H4 (cell line): Measurements from ENCODE around the gene NFIA. TPM values are rescaled to one million over a fixed set of nuclear protein-coding genes. Genes with fewer than 3 reads are reported as not detected.
"Not testable (repeated sequence)": the region's sequence is repeated elsewhere in the genome, so short reads cannot be mapped to it uniquely, and the experiment has no call there.

Experiments
- DNase-seq: peaks from one replicate; pipeline ENCODE4 v3.0.0-alpha.2; 2015; ENCODE audit warnings: low spot score
- total RNA-seq: library from RNA; depleted of rRNA; stranded (reverse); fragments of >200 nt; shearing (Covaris generic); gene quantifications from 2 replicates; pipeline ENCODE4 v1.2.3, GENCODE V29; 2014

The NFIA gene
- total RNA-seq, 1 experiment from 2014 or later, result 7.4 TPM

DNA sequence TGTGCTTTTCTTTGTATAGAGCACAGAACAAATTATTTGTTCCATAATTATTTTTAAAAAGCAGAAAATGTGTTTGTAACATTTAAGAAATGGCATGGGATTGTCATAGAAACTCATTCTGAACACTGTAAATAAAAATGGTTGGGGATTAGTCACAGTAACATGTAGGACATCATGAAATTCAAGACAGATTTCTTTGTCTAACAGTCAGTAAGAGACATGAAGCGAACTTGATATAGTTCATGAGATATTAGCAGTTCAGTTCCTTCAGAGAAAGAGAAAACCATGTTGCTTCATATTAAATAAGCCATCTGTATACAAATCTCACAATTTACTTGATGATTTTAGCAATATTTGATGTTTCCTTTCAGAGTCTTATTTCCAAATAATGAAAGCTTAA lies 19.7 kb downstream of the NFIA start:
- DNase-seq, result no peak

DNA sequence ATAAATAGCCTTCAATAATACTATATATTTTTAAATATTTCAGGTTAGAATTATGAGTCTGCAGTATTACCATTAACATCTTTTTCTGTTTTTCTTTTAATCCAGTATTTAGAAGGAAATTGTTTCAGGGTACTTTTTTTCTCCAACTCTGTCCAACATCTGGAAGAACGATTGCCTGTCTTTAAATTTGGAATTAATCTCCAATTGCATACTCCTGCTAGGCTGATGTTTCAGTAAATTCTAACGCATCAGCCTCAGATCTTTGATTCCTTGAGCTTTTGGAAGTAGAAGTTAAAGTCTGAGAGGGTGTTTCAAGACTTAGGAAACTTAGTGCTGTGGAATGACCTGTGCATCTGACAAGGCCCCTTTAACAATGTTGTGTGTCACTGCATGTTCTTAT lies 20.3 kb downstream of the NFIA start:
- DNase-seq, result no peak

DNA sequence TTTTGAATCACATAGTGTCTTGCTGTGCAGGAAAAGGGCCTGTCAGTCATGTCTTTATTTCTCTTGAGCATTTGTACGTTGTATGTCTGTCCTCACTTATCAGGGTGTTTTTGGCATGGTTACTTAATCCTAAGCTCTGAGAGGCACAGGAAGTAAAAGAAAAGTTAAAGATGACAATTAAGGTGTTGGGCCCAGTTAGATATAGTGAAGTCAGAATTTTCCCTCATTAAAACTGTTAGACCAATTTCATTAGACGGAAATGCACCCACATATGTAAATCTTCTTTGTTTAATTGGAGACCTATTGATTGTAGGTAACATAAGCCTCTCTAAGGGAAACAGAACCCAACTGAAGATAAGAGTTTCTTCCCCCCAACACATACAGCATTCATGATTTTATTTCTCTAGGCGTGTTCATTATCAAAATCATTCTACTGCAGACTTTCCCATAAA lies 21.9 kb downstream of the NFIA start:
- no peak for DNase-seq

DNA sequence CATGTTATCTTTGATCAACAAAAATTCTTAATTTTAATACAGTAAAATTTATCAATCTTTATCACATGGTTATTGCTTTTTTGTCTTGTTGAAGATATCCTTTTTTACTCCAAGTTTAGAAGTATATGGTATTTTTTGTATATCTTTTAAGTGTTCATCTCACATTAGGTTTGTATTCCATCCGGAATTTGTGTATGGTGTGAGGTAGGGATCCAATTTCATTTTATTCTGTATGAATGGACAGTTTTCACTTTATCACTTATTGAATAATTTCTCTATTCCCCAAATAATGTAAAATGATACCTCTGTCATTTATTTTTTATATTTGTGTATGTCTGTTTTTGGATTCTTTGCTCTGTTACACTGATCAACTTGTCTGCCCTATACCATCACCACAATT lies 25.3 kb downstream of the NFIA start:
- DNase-seq, result no peak

DNA sequence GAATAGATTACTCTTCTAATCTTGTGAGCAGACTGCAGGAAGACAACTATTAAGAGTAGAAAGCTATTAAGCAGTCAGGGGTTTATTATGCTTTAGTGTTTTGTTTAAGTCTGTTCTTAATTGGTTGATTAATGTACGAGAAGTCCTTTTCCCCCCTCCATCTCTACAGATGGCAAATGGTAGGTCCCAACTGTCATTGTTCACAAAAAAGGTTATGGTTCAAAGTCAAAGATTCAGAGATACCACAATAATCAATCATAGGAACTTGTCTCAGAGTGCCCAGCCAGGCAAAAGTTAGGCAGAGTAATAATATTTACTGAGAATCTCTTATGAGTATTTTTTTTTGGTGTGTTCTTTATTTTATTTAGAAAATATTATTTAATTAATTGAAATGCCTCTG lies 26.8 kb downstream of the NFIA start:
- no peak for DNase-seq

DNA sequence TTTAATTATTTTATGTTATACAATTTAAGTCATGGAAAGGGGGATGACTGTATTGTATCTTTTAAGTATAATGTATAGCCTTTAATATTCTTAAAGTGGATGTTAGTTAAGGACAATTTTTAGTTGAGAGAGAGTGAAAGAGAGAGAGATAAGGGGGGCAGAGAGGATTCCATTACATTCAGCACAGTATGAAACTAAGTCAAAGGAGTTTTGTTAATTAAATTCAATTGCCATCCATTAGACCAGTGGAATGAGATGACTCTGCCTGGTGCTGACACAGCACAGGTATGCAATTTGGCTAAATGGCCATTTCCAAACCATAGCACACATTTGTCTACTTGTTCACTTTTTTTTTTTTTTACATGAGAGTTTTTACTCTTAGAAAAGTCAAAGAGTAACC lies 27.5 kb downstream of the NFIA start:
- DNase-seq, result no peak

DNA sequence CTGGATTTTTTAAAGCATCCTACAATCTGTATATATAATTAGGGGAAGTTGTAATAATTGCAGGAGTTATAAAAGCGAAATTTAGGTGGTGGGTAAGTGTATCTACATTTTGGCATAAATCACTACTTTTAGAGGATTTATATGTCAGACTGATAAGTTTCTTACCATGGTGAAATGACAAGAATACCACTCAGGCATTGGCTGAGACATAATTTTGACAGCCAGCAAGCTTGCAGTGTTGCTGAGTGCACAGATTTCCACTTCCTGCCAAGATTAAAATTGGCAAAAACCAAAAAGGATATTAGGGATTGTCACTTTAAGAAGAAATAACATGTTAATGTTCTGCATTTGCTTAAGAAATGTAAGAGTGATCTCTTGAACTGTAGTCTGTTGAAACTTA lies 28.2 kb downstream of the NFIA start:
- DNase-seq, result no peak

DNA sequence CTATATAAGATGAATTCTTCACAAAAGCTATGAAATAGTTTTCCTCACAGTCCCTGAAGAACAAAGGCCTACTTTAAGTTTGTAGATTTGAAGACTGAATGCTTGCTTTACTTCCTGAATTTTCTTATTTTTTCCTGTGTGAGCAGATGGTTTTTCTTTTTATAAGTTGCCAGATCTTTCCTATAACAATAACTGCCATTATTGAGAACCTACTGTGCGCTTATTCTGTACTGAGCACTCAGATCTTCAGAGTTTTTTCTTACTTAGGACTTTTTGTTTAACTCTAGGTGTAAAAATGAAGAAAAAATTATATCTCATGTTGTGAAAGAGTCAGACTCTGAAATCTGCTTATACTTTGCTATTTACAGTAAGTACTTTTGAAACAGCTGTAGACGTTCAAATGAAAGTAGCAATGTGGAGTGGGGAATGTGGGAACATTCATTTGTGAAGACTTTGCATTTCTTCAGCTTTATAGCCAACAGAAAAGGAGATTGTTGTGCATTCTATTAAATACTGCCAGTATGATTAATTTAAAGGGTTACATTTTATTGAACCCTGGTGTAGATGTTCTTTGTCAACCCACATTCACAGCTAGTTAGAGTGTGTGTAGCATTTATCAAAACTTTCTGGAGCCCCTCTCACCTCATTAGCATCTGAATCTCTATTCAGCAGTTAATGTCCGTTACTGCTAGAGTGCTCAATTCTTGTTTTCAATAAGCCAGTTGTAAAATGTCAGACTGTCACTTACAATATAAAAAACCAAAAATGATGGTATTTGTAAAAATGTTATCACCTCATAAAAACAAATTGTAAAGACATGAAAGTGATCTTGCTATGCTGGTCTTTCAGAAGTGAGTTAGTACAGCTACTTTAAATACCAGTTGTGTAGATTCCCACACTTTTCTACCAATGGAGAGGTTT lies 29.0 kb downstream of the NFIA start:
- DNase-seq, result no peak

DNA sequence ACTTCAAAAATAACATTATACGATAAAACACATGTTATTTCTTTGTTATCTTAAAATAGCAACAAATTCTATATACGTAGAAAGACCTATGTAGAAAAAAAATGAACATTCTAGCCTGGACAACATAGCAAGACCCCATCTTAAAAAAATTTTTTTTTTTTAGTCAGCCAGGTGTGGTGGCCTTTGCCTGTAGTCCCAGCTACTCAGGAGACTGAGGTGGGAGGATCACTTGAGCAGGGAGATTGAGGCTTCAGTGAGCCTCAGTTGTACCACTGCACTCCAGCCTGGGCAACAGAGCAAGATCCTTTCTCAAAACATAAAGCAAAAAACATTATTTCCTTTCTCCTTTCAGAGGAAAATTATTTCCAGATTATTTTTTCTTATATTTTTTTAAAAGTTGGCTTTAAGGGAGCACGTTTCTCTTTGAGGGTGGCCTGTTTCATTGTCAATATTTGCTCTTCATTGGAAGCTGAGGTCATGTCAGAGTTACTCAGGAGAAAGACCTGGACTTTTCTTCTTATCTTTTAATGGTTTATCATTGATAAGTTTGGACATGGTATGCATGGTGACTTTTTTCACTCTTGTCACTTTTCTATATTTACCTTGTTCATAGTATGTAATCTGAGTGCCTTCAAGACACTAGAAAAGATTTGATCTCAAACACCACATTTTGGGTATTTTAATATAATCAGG lies 32.0 kb downstream of the NFIA start:
- DNase-seq, result no peak

DNA sequence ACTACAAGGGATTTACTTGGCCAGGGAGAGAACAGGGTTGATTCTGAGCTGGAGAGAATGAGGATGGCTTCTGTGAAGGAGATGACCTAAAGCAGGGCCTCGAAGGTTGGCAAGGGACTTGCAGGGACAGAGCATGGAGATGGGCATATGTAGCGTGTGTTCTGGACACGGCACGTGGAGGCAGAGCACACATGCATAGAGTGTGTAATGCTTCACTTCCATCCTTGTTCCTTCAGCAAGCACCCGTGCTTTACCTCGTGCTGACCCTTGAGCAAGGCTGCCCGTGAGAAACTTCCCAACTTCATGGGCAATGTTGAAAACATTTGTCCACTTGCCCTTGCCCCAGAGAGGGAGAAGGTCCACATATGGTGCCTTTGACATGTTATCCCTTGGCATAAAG lies 33.1 kb downstream of the NFIA start:
- DNase-seq, result no peak

DNA sequence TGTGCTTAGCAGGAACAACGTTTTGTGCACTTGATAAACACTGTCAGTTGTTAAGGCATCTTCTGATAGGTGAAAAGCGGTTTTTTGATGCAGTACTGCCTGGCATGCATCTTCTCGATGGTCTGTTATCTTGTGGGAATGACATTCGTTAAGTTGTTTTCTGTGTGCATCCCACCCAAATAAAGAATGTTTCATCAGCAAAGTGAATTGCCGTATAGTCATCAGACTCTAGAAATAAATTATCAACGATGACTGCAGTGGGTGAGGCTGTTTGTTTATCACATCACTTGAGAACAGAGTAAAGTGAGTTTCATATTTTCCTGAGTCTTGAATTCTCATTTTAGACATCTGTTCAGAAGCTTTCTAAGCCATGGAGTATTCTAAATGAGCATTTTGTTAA lies 34.1 kb downstream of the NFIA start:
- DNase-seq, result no peak

DNA sequence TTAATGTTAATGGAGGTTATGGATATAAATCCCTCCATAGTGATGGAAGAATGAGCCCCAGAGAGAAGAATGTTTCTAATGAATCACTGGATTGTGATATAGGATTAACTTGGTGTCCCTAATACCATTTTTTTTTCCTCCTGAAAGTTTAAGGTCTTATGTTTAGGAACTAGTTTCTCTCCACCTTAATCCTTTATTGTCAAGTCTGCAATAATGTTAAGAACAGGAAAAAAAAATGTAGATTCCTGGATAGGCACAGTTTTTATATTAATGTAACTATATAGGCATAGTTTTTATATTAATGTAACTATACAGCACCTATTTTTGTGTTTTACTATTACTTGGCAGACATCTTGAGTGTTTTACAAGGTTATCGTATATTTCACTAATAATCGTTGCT lies 34.9 kb downstream of the NFIA start:
- no peak for DNase-seq

DNA sequence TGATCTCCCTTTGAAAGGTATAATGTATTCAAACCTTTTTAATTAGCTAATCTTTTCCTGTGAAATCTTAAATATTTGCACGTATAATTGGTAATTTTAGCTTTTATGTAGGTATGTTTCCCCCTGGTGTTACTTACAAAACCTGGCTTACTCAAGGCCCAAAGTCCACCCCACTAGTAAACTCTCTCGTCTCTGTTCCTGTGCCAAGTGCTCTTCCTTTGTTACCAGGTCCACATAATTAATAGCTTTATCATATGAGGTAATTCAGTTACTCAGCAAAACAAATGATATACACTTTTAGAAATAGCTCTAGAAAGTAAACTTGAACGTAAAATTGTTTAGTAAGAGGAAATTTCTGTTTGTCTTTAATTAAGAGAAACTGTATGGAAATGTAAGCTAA lies 36.7 kb downstream of the NFIA start:
- no peak for DNase-seq

DNA sequence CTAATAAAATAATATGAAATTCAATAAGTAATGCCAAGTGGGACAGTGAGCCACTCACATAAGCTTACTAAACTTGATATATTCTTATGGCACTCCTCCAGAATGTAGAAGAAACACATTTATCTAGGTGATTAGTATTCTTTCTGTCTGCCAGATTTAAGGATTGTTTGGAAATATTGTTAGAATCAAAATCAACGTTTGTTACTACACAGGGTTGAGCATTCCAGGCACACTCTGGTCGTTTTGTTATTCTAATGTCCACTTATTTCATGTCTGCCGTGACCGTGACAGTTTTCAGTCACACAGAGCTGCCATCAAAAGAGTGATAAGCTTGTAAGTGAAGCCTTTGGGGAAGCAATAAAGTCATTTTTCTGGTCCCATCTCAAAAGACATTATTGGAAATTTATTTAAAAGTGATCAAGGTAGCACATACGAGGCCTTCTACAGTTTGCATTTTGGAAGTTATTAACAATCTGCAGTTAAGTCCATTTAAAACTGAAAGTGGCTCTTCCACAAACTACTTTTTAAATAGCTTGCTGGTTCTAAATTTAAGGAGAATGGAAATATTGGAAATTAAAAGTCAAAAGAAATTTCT lies 38.0 kb downstream of the NFIA start:
- no peak for DNase-seq

DNA sequence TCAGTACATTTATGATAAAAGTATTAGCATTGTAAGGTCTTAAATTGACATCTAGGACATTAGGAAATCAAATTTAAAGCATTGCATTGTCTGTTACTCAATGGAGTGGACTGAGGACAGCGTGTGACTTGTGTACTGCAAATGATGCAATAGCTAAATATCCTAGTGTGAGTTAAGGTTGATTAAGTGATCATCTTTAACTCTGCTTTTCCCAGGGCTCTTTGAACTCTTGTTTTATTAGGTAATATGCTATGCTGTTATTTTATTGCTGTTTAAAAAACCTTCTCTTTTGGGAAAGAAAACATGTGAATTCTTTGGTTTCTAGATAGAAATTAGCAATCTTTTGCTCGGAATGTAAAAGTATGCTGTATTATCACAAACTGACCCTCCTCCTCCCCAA lies 38.6 kb downstream of the NFIA start:
- DNase-seq, result peak; percentile 31

DNA sequence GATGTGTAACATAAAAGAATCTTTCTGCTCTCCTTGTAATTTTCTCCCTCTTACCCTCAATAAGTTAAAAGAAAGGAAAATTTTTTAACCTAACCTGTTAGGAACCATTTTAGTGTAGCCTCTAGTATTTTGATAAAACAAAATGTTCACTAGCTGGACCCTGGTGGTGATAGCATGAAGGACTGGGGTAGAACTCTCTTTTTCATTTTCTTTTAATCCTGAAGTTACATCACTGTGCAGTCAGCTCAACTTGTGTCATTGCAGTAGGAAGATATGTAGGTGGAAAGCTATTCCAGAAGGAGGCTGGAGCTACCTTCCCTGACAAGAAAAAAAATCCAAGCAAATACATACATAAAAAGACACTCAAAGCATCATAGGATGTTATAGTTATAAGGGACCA lies 39.3 kb downstream of the NFIA start:
- DNase-seq, result no peak

DNA sequence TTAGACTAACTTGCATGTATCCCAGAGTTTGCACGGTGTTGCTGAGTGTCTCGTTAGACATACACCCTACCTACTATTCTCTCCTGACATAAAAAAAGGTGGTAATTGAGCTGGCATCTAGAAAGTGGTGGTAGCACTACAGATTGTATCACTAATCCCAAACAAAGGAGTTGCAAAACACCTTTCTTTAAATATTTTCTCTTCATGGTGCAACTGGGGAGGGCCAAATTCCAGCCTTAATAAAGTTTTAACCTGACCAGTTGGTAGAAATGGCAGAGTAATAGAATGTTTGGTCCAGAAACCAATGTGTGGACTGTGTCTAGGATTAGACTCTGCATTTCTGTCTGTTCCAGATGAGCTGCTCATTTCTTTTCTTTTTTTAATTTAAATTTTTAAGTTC lies 40.0 kb downstream of the NFIA start:
- no peak for DNase-seq

DNA sequence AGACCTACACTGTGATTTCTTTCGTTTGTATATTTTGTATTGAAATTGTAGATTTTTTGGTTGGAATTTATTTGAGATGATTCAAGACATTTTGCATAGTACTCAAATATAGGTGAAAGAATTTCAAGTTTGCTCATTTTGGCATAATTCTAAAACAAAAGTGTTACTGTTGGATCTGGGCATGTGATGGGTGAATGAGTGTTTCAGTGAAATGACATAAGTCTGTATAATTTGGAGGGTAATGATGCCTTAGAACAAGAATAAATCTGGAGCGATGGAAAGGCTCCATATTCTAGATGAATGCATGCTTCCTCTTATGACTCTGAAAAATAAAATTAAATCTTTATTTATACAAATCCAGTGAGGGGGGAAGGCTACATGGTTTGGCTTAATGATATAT lies 41.0 kb downstream of the NFIA start:
- no peak for DNase-seq

DNA sequence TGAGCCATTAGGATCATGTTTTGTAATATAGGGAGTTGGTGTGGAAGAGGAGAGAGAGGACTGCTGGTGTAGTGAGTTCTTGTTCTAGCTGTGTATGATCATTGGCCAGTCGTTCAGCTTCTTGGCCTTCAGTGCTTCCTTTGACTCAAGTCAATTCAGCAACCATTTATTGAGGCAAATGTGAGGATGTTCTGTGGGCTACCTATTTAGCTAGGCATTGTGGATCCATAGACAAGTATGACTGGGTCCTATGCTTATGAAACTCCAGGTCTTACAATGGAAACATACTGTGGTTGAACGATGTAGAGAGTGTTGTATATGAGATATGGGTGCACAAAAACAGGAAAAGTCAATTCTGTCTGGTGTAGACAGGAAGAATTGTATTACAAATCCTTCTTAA lies 41.7 kb downstream of the NFIA start:
- DNase-seq, result no peak

DNA sequence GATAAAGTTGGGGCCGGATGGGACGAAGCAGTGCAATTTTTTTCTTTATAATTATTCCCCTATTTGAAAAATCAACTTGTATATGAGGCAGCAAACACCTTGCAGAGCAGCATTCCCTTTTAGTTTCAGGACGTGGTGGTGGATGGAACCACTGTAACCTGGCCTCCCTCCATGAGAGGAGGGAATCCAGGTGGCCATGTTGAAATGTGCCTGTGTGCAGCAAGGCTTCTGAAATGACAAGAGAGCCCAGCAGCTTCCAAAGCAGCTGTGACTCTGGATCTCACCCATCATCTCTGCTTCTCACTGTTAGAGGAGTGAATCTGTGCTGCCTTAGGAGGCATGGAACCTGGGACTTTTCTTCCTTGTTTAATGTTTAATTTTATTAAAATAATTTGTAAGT lies 42.3 kb downstream of the NFIA start:
- no peak for DNase-seq

DNA sequence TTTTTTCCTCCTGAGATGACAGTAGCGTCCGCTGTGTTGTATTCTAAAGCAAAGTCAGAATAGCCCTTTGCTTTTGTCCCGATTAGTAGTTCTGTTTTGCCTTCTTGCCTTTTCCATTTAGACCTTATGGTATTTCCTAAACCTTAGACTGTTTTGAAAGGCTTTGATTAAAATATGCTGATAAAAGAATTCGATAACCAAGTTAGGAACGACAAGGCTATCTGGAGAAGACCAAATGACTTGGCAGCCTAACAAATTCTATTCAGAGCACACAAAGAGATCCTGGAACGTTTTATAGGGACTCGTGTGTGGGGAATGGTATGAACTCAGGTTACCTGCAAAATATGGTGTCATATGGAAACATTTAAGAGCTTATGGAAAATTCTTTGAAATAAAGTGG lies 42.9 kb downstream of the NFIA start:
- no peak for DNase-seq

DNA sequence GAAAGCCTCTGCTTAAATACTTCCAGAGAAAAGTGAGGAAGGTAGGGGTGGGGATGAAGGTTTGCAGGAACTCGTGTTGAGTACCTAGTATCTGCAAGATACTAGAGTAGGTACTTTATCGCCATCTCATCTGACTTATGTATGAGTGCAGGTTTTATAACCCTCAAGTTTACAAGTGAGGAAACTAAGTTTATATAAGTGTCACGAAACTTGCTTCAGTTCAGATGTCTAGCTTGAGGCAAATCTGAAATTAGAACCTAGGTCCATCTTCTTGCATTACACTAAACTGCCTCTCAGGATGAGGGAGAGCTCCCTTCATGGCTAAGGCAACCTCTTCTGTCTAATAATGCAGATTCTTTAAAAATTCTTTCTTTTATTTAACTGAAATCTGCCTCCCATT lies 43.5 kb downstream of the NFIA start:
- DNase-seq, result no peak

DNA sequence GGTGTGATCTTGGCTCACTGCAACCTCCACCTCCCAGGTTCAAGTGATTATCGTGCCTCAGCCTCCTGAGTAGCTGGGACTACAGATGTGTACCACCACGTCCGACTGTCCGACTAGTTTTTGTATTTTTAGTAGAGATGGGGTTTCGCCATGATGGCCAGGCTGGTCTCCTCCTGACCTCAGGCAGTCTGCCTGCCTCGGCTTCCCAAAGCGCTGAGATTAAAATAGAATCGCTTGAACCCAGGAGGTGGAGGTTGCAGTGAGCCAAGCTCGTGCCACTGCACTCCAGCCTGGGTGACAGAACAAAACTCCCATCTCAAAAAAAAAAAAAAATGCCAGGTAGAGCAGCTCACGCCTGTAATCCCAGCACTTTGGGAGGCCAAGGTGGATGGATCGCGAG lies 44.5 kb downstream of the NFIA start:
- not testable (repeated sequence) for DNase-seq
